Adrenal gland (tissue), 5 donors: Measurements from ENCODE around the gene SRD5A3.

Experiments used
- POLR2A ChIP-seq, 2 donors: fragments of 450-650 bp; IDR thresholded peaks; one replicate each; pipeline ENCODE4 v1.6.1; 2017; ENCODE audit warnings: antibody characterized with exemption in 2 of 2, mild to moderate bottlenecking in 2 of 2, moderate library complexity in 1 of 2
- TF ChIP-seq, protein P1 (sequence below), 6 experiments: fragments of 450-650 bp in 4 of 6; fragments of 200-600 bp in 2 of 6; sonication (generic) in 1 of 6; IDR thresholded peaks; 1 replicate in 5 of 6; 2 replicates in 1 of 6; pipeline versions ENCODE4 v1.5.1 to v1.8.0; 2016 to 2021; ENCODE audit warnings: antibody characterized with exemption in 6 of 6, mild to moderate bottlenecking in 2 of 6, moderate library complexity in 1 of 6
- donor health status: DM: no; HTN: no; CAD: no.

DNA sequence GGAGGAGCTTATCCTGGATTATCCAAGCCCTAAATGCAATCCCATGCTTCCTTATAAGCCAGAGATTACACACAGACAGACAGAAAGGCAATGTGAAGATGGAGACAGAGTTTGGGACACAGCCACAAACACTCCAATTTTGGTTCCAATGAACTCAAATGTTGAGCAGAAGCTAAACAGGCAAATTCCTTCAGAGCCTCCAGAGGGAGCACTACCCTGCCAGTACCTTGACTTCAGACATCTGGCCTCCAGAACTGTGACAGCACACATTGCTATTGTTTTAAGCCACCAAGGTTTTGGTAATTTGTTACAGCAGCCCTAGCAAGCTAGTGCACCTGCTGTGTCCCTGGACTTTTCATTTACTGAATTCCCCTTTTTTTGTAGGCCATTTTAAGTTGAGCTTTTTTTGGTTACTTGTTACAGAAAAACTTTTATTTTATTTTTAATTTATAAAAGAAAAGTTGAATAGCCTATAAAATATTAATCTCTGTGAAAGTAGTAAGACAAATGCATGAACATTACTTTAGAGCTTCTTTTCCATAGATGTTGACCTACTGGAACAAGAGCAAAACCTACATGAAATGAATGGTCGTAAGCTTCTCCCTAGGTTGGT, 33.4 kb upstream of the SRD5A3 start:
- TF ChIP-seq, protein P1, sequence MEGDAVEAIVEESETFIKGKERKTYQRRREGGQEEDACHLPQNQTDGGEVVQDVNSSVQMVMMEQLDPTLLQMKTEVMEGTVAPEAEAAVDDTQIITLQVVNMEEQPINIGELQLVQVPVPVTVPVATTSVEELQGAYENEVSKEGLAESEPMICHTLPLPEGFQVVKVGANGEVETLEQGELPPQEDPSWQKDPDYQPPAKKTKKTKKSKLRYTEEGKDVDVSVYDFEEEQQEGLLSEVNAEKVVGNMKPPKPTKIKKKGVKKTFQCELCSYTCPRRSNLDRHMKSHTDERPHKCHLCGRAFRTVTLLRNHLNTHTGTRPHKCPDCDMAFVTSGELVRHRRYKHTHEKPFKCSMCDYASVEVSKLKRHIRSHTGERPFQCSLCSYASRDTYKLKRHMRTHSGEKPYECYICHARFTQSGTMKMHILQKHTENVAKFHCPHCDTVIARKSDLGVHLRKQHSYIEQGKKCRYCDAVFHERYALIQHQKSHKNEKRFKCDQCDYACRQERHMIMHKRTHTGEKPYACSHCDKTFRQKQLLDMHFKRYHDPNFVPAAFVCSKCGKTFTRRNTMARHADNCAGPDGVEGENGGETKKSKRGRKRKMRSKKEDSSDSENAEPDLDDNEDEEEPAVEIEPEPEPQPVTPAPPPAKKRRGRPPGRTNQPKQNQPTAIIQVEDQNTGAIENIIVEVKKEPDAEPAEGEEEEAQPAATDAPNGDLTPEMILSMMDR (IDR thresholded peaks at IDR 0.05): peak; percentile 34 to 63 (median 62)
- TF ChIP-seq POLR2A (IDR thresholded peaks at IDR 0.05): no peak
